Measurements from ENCODE around the gene GPS1. TPM values are rescaled to one million over a fixed set of nuclear protein-coding genes. Genes with fewer than 3 reads are reported as not detected.

GPS1 gene
- total RNA-seq, 1 donor from 2014 or later = 105 TPM

- H3K4me3 ChIP-seq (ENCODE audit: low read depth, low read length) = no peak overlapping the region
- TF ChIP-seq, protein P1, sequence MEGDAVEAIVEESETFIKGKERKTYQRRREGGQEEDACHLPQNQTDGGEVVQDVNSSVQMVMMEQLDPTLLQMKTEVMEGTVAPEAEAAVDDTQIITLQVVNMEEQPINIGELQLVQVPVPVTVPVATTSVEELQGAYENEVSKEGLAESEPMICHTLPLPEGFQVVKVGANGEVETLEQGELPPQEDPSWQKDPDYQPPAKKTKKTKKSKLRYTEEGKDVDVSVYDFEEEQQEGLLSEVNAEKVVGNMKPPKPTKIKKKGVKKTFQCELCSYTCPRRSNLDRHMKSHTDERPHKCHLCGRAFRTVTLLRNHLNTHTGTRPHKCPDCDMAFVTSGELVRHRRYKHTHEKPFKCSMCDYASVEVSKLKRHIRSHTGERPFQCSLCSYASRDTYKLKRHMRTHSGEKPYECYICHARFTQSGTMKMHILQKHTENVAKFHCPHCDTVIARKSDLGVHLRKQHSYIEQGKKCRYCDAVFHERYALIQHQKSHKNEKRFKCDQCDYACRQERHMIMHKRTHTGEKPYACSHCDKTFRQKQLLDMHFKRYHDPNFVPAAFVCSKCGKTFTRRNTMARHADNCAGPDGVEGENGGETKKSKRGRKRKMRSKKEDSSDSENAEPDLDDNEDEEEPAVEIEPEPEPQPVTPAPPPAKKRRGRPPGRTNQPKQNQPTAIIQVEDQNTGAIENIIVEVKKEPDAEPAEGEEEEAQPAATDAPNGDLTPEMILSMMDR (conservative IDR thresholded peaks at IDR 0.05; ENCODE audit: low read depth, low read length) = no peak
- no peak for DNase-seq (ENCODE audit: low read depth)
Measured at GRCh38 chr17:82081546-82081945, 29.8 kb downstream of the GPS1 start.

- TF ChIP-seq, protein P1 (conservative IDR thresholded peaks at IDR 0.05; ENCODE audit: low read depth, low read length) = no peak
- DNase-seq (ENCODE audit: low read depth) = no peak
- H3K4me3 ChIP-seq (ENCODE audit: low read depth, low read length) = no peak overlapping the region
Measured at GRCh38 chr17:82081966-82082365, 30.3 kb downstream of the GPS1 start.

GRCh38 chr17:82082456-82082855, 30.8 kb downstream of the GPS1 start:
- H3K4me3 ChIP-seq (ENCODE audit: low read depth, low read length) = no peak overlapping the region
- DNase-seq (ENCODE audit: low read depth) = no peak
- TF ChIP-seq, protein P1 (conservative IDR thresholded peaks at IDR 0.05; ENCODE audit: low read depth, low read length) = no peak

DNA sequence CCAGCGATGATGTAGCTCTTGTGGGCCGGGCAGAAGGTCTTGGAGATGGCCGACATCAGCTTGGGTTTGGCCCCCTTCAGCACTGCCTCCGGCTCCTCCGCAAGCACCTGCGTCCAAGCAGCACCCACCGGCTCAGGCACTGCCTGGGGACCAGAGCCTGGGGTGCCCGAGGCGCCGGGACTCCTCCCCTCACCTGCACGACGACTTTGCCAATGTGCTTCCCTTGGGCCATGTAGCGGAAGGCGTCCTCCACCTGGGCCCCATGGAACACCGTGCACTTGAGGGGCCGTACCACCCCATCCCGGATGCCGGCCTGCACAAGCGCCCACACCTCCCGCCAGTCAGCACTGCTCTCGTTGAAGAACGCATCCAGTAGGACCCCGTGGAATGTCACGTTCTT, 31.3 kb downstream of the GPS1 start:
- DNase-seq (ENCODE audit: low read depth) = no peak
- H3K4me3 ChIP-seq (ENCODE audit: low read depth, low read length) = no peak overlapping the region
- TF ChIP-seq, protein P1 (conservative IDR thresholded peaks at IDR 0.05; ENCODE audit: low read depth, low read length) = no peak

- TF ChIP-seq, protein P1 (conservative IDR thresholded peaks at IDR 0.05; ENCODE audit: low read depth, low read length) = no peak
- H3K4me3 ChIP-seq (ENCODE audit: low read depth, low read length) = no peak overlapping the region
- no peak for DNase-seq (ENCODE audit: low read depth)
Measured at GRCh38 chr17:82083533-82084359, 32.0 kb downstream of the GPS1 start.

DNA sequence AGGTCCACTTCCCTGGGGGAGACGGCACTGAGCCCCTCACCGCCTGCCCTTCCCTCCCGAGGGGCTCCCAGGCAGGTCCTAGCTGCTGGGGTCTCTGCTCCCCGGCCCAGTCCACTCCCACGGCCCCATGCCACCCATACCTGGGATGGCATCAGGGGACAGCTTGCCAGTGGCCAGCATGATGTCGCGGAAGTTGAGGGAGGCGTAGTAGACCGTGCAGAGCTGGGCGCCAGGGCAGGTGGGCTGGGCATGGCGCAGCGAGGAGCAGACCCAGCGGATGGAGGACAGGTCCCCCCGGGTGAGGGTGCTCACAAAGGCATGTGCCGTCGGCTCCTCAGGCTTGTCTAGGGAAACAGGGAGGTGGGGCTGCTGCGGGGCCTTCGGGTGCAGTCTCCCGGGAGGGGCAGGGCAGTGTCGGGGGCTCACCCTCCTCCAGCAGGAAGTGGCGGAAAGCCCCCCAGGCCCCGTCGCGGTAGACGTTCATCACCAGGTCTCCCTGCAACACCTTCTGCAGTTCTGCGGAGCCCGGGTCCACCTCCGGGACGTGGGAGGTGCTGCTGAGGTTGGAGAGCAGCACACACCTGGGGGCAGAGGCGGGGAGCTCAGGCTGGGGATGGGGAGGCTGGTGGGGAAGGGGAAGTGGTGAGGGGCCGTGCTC, 32.8 kb downstream of the GPS1 start:
- no peak overlapping the region for H3K4me3 ChIP-seq (ENCODE audit: low read depth, low read length)
- no peak for DNase-seq (ENCODE audit: low read depth)
- TF ChIP-seq, protein P1 (conservative IDR thresholded peaks at IDR 0.05; ENCODE audit: low read depth, low read length) = no peak
